SU-DHL-6 (cell line): ENCODE measurements around the gene DNAAF8.

Experiments used
- H2AFZ ChIP-seq: fragments of 200-600 bp; sonication (generic); 2 replicates; pipeline ENCODE4 v1.6.1; 2014; ENCODE audit warnings: low read depth, mild to moderate bottlenecking, moderate library complexity, mixed read lengths, antibody characterized with exemption, low read length; ENCODE audit not compliant: severe bottlenecking
- H3F3A ChIP-seq: fragments of 200-600 bp; shearing (Covaris generic); 2 replicates; pipeline ENCODE4 v1.6.0; 2016; ENCODE audit warnings: antibody characterized with exemption, mild to moderate bottlenecking; ENCODE audit not compliant: insufficient read depth
- H3K27ac ChIP-seq: fragments of 200-600 bp; sonication (generic); 2 replicates; pipeline ENCODE4 v1.5.1; 2016; ENCODE audit warnings: low read depth, mild to moderate bottlenecking, low read length, moderate library complexity, mixed read lengths
- H3K27me3 ChIP-seq: fragments of 200-600 bp; sonication (generic), shearing (Covaris generic); 2 replicates; pipeline ENCODE4 v1.6.0; 2014; ENCODE audit warnings: mild to moderate bottlenecking, low read length
- H3K36me3 ChIP-seq: fragments of 200-600 bp; sonication (generic); 2 replicates; pipeline ENCODE4 v1.6.1; 2014; ENCODE audit warnings: mild to moderate bottlenecking, low read length, mixed read lengths
- H3K4me2 ChIP-seq: fragments of 300-600, 200-600 bp; shearing (Covaris generic), sonication (generic); 2 replicates; pipeline ENCODE4 v1.6.0; 2014; ENCODE audit warnings: low read length, low read depth, mild to moderate bottlenecking; ENCODE audit not compliant: poor library complexity, severe bottlenecking
- H3K4me3 ChIP-seq: fragments of 200-600 bp; sonication (generic); 2 replicates; pipeline ENCODE4 v1.5.1; 2014; ENCODE audit warnings: antibody characterized with exemption, low read length, mild to moderate bottlenecking, mixed read lengths; ENCODE audit not compliant: insufficient read depth, poor library complexity, severe bottlenecking
- H3K79me2 ChIP-seq: fragments of 200-600 bp; sonication (generic); 2 replicates; pipeline ENCODE4 v1.6.1; 2014; ENCODE audit warnings: mild to moderate bottlenecking, low read length, moderate library complexity; ENCODE audit not compliant: insufficient read depth
- H3K9ac ChIP-seq: fragments of 200-600 bp; sonication (generic); 2 replicates; pipeline ENCODE4 v1.7.0; 2014; ENCODE audit warnings: mild to moderate bottlenecking, low read length
- H3K9me2 ChIP-seq: fragments of 200-600 bp; sonication (generic); replicated peaks from 2 replicates; pipeline ENCODE4 v1.6.1; 2014; ENCODE audit warnings: low read length; ENCODE audit not compliant: insufficient read depth
- H3K9me3 ChIP-seq: fragments of 200-600 bp; sonication (generic); 2 replicates; pipeline ENCODE4 v1.6.1; 2014; ENCODE audit warnings: low read length, mixed read lengths; ENCODE audit not compliant: insufficient read depth
- H4K20me1 ChIP-seq: fragments of 200-600 bp; sonication (generic); 2 replicates; pipeline ENCODE4 v1.6.1; 2014; ENCODE audit warnings: low read depth, mild to moderate bottlenecking, antibody characterized with exemption, low read length, moderate library complexity, mixed read lengths
- EZH2phosphoT487 ChIP-seq: fragments of 200-600 bp; sonication (generic), shearing (Covaris generic); conservative IDR thresholded peaks from 2 replicates; pipeline ENCODE4 v1.6.1; 2018; ENCODE audit warnings: mild to moderate bottlenecking, antibody characterized with exemption, low read length, moderate library complexity, mixed read lengths
- TF ChIP-seq, protein P1 (sequence below): fragments of 200-600 bp; sonication (generic); IDR thresholded peaks from one replicate; pipeline ENCODE4 v1.5.1; 2017; ENCODE audit warnings: antibody characterized with exemption, mild to moderate bottlenecking, low read length, moderate library complexity; ENCODE audit not compliant: insufficient read depth, poor library complexity, severe bottlenecking

Gene DNAAF8

DNA sequence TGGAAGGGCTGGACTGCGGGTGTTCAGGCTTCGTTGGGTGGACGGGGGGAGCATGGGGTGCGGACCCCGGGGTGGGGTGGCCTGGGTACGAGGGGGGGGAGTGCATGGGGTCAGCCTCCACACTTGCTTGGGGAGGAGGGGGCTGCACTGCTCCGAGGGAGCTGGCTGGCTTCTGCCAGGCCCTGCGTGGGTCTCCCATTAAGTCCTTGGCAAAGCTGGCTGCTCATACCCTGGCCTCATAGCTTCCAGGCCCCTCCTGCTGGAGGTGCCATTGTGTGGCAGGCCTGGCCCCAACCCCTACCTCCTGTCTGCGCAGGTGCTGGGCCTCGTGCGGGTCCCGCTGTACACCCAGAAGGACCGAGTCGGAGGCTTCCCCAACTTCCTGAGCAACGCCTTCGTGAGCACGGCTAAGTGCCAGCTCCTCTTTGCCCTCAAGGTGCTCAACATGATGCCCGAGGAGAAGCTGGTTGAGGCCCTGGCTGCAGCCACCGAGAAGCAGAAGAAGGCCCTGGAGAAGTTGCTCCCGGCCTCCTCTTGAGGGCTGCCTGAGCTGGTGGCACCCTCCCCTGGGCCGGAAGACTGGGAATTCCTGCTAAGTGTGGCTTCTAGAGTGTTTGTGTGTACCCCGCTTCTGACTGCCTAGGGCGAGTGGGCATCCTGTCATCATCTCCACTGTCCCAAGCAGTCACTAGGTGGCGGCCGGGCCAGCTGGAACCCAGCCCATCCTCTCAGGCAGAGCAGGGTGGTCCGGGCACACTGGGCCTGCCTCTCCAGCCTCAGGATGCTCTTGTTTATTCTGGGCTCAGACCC lies 39.5 kb upstream of the DNAAF8 start:
- no peaks in the 10 kb centered on the region for H3K27me3 ChIP-seq
- H3K4me3 ChIP-seq = peak overlapping the region; percentile 97
- peaks cover 5% of the 10 kb centered on the region; the same call in 1 of the 2 replicates for H3K79me2 ChIP-seq
- no peak overlapping the region for H3K27ac ChIP-seq
- H3K9ac ChIP-seq = peak overlapping the region; percentile 99
- H3K9me2 ChIP-seq = no peaks in the 10 kb centered on the region
- no peaks in the 10 kb centered on the region for H3F3A ChIP-seq
- H3K36me3 ChIP-seq = no peaks in the 10 kb centered on the region
- TF ChIP-seq, protein P1, sequence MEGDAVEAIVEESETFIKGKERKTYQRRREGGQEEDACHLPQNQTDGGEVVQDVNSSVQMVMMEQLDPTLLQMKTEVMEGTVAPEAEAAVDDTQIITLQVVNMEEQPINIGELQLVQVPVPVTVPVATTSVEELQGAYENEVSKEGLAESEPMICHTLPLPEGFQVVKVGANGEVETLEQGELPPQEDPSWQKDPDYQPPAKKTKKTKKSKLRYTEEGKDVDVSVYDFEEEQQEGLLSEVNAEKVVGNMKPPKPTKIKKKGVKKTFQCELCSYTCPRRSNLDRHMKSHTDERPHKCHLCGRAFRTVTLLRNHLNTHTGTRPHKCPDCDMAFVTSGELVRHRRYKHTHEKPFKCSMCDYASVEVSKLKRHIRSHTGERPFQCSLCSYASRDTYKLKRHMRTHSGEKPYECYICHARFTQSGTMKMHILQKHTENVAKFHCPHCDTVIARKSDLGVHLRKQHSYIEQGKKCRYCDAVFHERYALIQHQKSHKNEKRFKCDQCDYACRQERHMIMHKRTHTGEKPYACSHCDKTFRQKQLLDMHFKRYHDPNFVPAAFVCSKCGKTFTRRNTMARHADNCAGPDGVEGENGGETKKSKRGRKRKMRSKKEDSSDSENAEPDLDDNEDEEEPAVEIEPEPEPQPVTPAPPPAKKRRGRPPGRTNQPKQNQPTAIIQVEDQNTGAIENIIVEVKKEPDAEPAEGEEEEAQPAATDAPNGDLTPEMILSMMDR = no peak
- no peak for TF ChIP-seq EZH2phosphoT487
- H4K20me1 ChIP-seq = no peaks in the 10 kb centered on the region
- H3K9me3 ChIP-seq = no peaks in the 10 kb centered on the region
- H3K4me2 ChIP-seq = peak overlapping the region; percentile 61
- no peak overlapping the region for H2AFZ ChIP-seq

DNA sequence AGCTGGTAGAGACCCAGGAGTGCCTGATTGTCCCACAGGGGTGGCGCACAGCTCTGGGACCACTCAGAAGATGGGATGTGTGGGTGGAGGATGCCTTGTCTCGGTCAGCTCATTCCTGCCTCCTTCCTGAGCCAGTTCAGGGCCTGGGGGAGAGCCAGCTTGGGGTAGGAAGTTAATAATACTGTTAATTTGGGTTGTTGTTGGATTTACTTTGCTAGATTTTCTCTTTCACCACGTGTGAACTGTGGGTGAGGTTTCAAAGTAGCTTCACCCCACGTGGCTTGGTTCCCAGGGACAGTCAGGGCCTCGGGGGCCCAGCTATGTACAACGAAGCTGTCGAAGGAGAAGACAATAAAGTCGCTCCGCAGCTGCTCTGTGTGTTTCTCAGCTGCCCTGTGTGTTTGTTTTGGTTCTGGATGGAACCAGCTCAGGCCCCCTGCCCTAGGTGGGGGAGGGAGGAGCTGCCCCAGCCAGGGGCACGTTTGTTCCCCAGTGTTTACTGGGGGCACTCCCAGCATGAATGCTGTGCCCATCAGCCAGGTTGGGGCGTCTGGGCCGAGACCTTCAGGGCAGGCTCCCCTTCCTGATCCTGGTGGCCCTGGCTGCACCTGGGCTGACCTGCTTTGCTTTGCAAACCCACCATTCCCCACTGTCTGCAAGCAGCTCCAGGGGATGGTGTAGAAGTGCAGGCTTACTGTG lies 38.7 kb upstream of the DNAAF8 start:
- Histone ChIP-seq H3K79me2 (peaks cover 5% of the 10 kb centered on the region; the same call in 1 of the 2 replicates), H2AFZ (no peak overlapping the region), H3K9me2 (no peaks in the 10 kb centered on the region), H3K4me3 (no peak overlapping the region), H3K9me3 (no peaks in the 10 kb centered on the region), H3K27ac (no peak overlapping the region), H3F3A (no peaks in the 10 kb centered on the region), H3K4me2 (no peak overlapping the region), H3K36me3 (no peaks in the 10 kb centered on the region), H3K9ac (no peak overlapping the region), H3K27me3 (no peaks in the 10 kb centered on the region), H4K20me1 (no peaks in the 10 kb centered on the region)
- TF ChIP-seq EZH2phosphoT487 = no peak
- TF ChIP-seq, protein P1 = no peak

DNA sequence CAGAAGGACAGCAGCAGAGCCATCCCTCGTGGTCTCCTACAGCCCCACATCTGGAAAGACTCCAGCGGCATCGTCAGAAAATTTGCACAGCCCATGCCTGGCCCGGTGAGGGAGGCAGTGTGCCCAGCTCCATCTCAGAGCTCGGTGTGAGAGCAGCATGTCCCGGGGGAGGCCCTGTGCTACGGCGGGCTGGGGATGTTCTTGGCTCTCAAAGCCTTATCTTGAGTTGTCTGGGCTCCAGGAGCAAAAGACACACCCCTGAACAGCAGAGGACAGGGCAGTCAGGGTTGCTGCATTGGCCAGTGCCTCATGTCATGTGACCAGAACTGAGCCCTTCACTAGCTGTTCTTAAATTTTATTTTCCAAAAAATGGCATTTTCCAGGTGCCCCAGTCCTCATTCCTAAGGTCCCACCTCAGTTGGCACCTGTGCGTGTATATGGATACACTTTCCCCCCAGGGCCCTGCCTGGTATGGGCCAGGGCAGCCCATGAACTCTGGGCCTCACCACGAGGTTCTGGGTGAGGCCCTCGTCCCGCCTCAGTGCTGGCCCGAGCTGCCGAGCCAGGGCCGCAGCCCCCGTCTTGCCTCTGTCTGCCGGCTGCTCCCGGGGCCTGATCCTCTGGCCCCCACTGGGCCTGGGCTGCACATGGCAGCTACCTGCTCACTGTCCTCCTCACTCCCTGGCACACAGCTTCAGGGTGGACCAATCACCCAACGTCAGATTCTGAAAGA lies 38.0 kb upstream of the DNAAF8 start:
- Histone ChIP-seq H3K36me3 (no peaks in the 10 kb centered on the region), H3K4me2 (no peak overlapping the region), H3K9ac (no peak overlapping the region), H3K9me3 (no peaks in the 10 kb centered on the region), H3F3A (no peaks in the 10 kb centered on the region), H3K27ac (no peak overlapping the region), H2AFZ (no peak overlapping the region), H3K4me3 (no peak overlapping the region), H3K27me3 (no peaks in the 10 kb centered on the region), H3K9me2 (no peaks in the 10 kb centered on the region), H4K20me1 (no peaks in the 10 kb centered on the region), H3K79me2 (peaks cover 5% of the 10 kb centered on the region; the same call in 1 of the 2 replicates)
- no peak for TF ChIP-seq EZH2phosphoT487
- TF ChIP-seq, protein P1 = no peak
